ENCODE measurements around the gene SMCO3.
A peak's percentile ranks its signal among the peaks of the same experiment; 100 is the strongest.

The SMCO3 gene

GRCh38 chr12:14769969-14770495 is 44.0 kb downstream of the SMCO3 start (continued):
- TF ChIP-seq ZNF692 (tag by site-specific recombination; IDR thresholded peaks at IDR 0.05), result peak; percentile 59; the same call in 1 of the 2 replicates
- no peak for TF ChIP-seq PRDM4 (tag by site-specific recombination; IDR thresholded peaks at IDR 0.05)
- TF ChIP-seq ZNF433 (tag by site-specific recombination; IDR thresholded peaks at IDR 0.05; ENCODE audit: low read depth), result no peak
- TF ChIP-seq ZNF501 (tag by site-specific recombination; IDR thresholded peaks at IDR 0.05), result peak; percentile 57; the same call in 1 of the 2 replicates
- TF ChIP-seq ZNF521 (tag by site-specific recombination; IDR thresholded peaks at IDR 0.05), result no peak
- no peak for TF ChIP-seq MYNN (tag by site-specific recombination; IDR thresholded peaks at IDR 0.05; ENCODE audit: borderline replicate concordance)
- TF ChIP-seq ZNF140 (tag by site-specific recombination; IDR thresholded peaks at IDR 0.05), result no peak
- 0 out of 2 replicates have a peak, but pooled peaks have one; percentile 14 for TF ChIP-seq ZSCAN30 (tag by site-specific recombination; IDR thresholded peaks at IDR 0.05)
- 0 out of 2 replicates have a peak, but pooled peaks have one; percentile 18 for TF ChIP-seq SP3 (tag by site-specific recombination; IDR thresholded peaks at IDR 0.05)
- TF ChIP-seq PRDM6 (tag by site-specific recombination; IDR thresholded peaks at IDR 0.05), result no peak
- no peak for TF ChIP-seq KLF10 (tag by site-specific recombination; IDR thresholded peaks at IDR 0.05)
- peak; percentile 20; the same call in 1 of the 2 replicates for TF ChIP-seq ZNF391 (tag by site-specific recombination; IDR thresholded peaks at IDR 0.05; ENCODE audit: borderline replicate concordance, low read depth)
- peak; percentile 39; the same call in 1 of the 2 replicates for TF ChIP-seq ZNF24 (tag by site-specific recombination; IDR thresholded peaks at IDR 0.05)
- no peak for TF ChIP-seq ZBTB49 (tag by site-specific recombination; IDR thresholded peaks at IDR 0.05; ENCODE audit: low read depth)
- TF ChIP-seq ZNF549 (tag by site-specific recombination; IDR thresholded peaks at IDR 0.05), result no peak
- TF ChIP-seq ELK4 (IDR thresholded peaks at IDR 0.05; ENCODE audit: borderline replicate concordance, low read depth, low read length), result no peak
- TF ChIP-seq ZSCAN16 (tag by site-specific recombination; IDR thresholded peaks at IDR 0.05), result no peak
- TF ChIP-seq ZFHX2 (tag by site-specific recombination; conservative IDR thresholded peaks at IDR 0.05), result no peak
- TF ChIP-seq KLF7 (tag by site-specific recombination; IDR thresholded peaks at IDR 0.05; ENCODE audit: borderline replicate concordance), result no peak
- peak; percentile 33; the same call in 1 of the 2 replicates for TF ChIP-seq REST (tag by site-specific recombination; IDR thresholded peaks at IDR 0.05)
- TF ChIP-seq ZNF280C (tag by site-specific recombination; IDR thresholded peaks at IDR 0.05), result no peak
- TF ChIP-seq ZNF350 (tag by site-specific recombination; IDR thresholded peaks at IDR 0.05), result no peak
- peak; percentile 78 for TF ChIP-seq ZNF629 (tag by site-specific recombination; IDR thresholded peaks at IDR 0.05)
- no peak for TF ChIP-seq ZNF239 (tag by site-specific recombination; IDR thresholded peaks at IDR 0.05)
- TF ChIP-seq ZNF175 (tag by site-specific recombination; IDR thresholded peaks at IDR 0.05), result no peak

All from HEK293 (cell line).